Keratinocyte (primary cell): Measurements from ENCODE around the gene NINJ2. TPM values are rescaled to one million over a fixed set of nuclear protein-coding genes. Genes with fewer than 3 reads are reported as not detected.

ENCODE experiments used
- DNase-seq: peaks from one replicate; pipeline ENCODE4 v3.0.0-alpha.2; 2011; ENCODE audit warnings: low read depth, missing footprints, low spot score
- FAIRE-seq: peaks from 2 replicates; lab custom pipeline; 2011; peaks lifted over from hg19 to GRCh38; lab: Jason Lieb, UNC
- H2AFZ ChIP-seq: 2 replicates; pipeline ENCODE4 v1.6.0; 2012; ENCODE audit warnings: low read length, control low read depth, inconsistent platforms; ENCODE audit not compliant: control insufficient read depth
- H3K27ac ChIP-seq: 2 replicates; pipeline ENCODE4 v1.5.1; 2011; ENCODE audit warnings: low read length; ENCODE audit not compliant: control insufficient read depth, insufficient read depth
- H3K27me3 ChIP-seq: 3 replicates; pipeline ENCODE4 v1.6.0; 2011; ENCODE audit warnings: low read length; ENCODE audit not compliant: control insufficient read depth, insufficient read depth; ENCODE audit errors: extremely low read depth
- H3K36me3 ChIP-seq, 2 experiments: 2 replicates in 1 of 2; 3 replicates in 1 of 2; pipeline ENCODE4 v1.5.1; 2011; ENCODE audit warnings: low read length in 2 of 2, mild to moderate bottlenecking in 1 of 2; ENCODE audit not compliant: control insufficient read depth in 2 of 2, insufficient read depth in 2 of 2; ENCODE audit errors: extremely low read depth in 1 of 2
- H3K4me1 ChIP-seq: 3 replicates; pipeline ENCODE4 v1.5.1; 2011; ENCODE audit warnings: low read length; ENCODE audit not compliant: control insufficient read depth, insufficient read depth; ENCODE audit errors: extremely low read depth
- H3K4me2 ChIP-seq: 3 replicates; pipeline ENCODE4 v1.6.0; 2011; ENCODE audit warnings: low read depth, low read length; ENCODE audit not compliant: control insufficient read depth, insufficient read depth; ENCODE audit errors: extremely low read depth
- H3K4me3 ChIP-seq, 3 experiments: fragments of 200-600 bp in 1 of 3; sonication (generic) in 1 of 3; 2 replicates in 2 of 3; 3 replicates in 1 of 3; pipeline ENCODE4 v1.5.1; 2011 to 2016; ENCODE audit warnings: low read length in 3 of 3, mild to moderate bottlenecking in 3 of 3, control low read depth in 2 of 3, inconsistent platforms in 1 of 3, low read depth in 1 of 3, mixed read lengths in 1 of 3, mixed run types in 1 of 3, moderate library complexity in 1 of 3; ENCODE audit not compliant: control insufficient read depth in 2 of 3, insufficient read depth in 2 of 3; ENCODE audit errors: extremely low read depth in 1 of 3
- H3K79me2 ChIP-seq: 2 replicates; pipeline ENCODE4 v1.6.0; 2012; ENCODE audit warnings: low read length; ENCODE audit not compliant: control insufficient read depth, insufficient read depth
- H3K9ac ChIP-seq: 3 replicates; pipeline ENCODE4 v1.6.0; 2011; ENCODE audit warnings: low read length; ENCODE audit not compliant: control insufficient read depth, insufficient read depth; ENCODE audit errors: extremely low read depth
- H3K9me1 ChIP-seq: 3 replicates; pipeline ENCODE4 v1.6.0; 2011; ENCODE audit warnings: low read length; ENCODE audit not compliant: control insufficient read depth, insufficient read depth; ENCODE audit errors: extremely low read depth
- H3K9me3 ChIP-seq: 2 replicates; pipeline ENCODE4 v1.5.1; 2012; ENCODE audit warnings: low read depth, low read length; ENCODE audit not compliant: control insufficient read depth
- H4K20me1 ChIP-seq: 3 replicates; pipeline ENCODE4 v1.6.0; 2011; ENCODE audit warnings: low read length; ENCODE audit not compliant: control insufficient read depth, insufficient read depth; ENCODE audit errors: extremely low read depth
- CTCF ChIP-seq, 3 experiments: IDR thresholded peaks in 1 of 3; conservative IDR thresholded peaks in 1 of 3; optimal IDR thresholded peaks in 1 of 3; 2 replicates in 2 of 3; 3 replicates in 1 of 3; pipeline versions ENCODE3 to v1.5.1; 2011; ENCODE audit warnings: low read length in 3 of 3, mild to moderate bottlenecking in 3 of 3, moderate library complexity in 2 of 3, control low read depth in 1 of 3, inconsistent platforms in 1 of 3; ENCODE audit not compliant: insufficient read depth in 2 of 3; ENCODE audit errors: extremely low read depth in 1 of 3
- EZH2 ChIP-seq: IDR thresholded peaks from one replicate; pipeline ENCODE4 v1.6.1; 2012; ENCODE audit warnings: inconsistent platforms, mild to moderate bottlenecking, low read length, moderate library complexity
- dilution Hi-C: fragments of 300-500 bp; cut with MboI; formaldehyde crosslinking; loops from one replicate; pipeline ENCODE4 v1.7.0; 2020; ENCODE audit warnings: low sequenced_read_pairs; ENCODE audit not compliant: extremely low pct_ligation_motif_present
- polyA plus RNA-seq, 5 experiments: library from polyadenylated mRNA; depleted of rRNA in 3 of 5; stranded (reverse) in 3 of 5; stranded (forward) in 1 of 5; unstranded in 1 of 5; fragments of >200 nt; gene quantifications; 1 replicate in 1 of 5; 2 replicates in 3 of 5; 3 replicates in 1 of 5; pipeline versions ENCODE4 v1.2.1 to v1.2.3, GENCODE V29; 2011 to 2012; ENCODE audit warnings: missing spikeins in 2 of 5, low read depth in 1 of 5, low replicate concordance in 1 of 5

NINJ2 gene
- polyA plus RNA-seq, 1 donor (not counting 4 experiments of a cell fraction or from before 2014, with no cell fraction given) = 0.58 TPM

- H3K9ac ChIP-seq = no peak overlapping the region
- no peak for TF ChIP-seq CTCF (optimal IDR thresholded peaks at IDR 0.05 in 1 of 3, IDR thresholded peaks at IDR 0.05 in 1 of 3, conservative IDR thresholded peaks at IDR 0.05 in 1 of 3; ENCODE audit: extremely low read depth in 1 of 3, insufficient read depth in 2 of 3, low read length in 3 of 3)
- no peak for TF ChIP-seq EZH2
- dilution Hi-C loops = no loop called here
- no peak for FAIRE-seq
- H3K36me3 ChIP-seq = no peaks in the 10 kb centered on the region
- H2AFZ ChIP-seq = no peak overlapping the region
- H3K9me1 ChIP-seq = peaks cover 2% of the 10 kb centered on the region
- H3K4me2 ChIP-seq = no peak overlapping the region
- H3K79me2 ChIP-seq = no peaks in the 10 kb centered on the region
- no peak for DNase-seq
- H3K27ac ChIP-seq = no peak overlapping the region
- H3K4me1 ChIP-seq = peaks cover 32% of the 10 kb centered on the region
- no peaks in the 10 kb centered on the region for H4K20me1 ChIP-seq
- H3K9me3 ChIP-seq = no peaks in the 10 kb centered on the region
- no peak overlapping the region for H3K4me3 ChIP-seq
- no peaks in the 10 kb centered on the region for H3K27me3 ChIP-seq
Measured at GRCh38 chr12:611721-612120, 51.5 kb downstream of the NINJ2 start.

GRCh38 chr12:608921-609320, 54.3 kb downstream of the NINJ2 start:
- no peak overlapping the region for H3K4me2 ChIP-seq
- no peak for DNase-seq
- no peaks in the 10 kb centered on the region for H3K79me2 ChIP-seq
- no peaks in the 10 kb centered on the region for H3K36me3 ChIP-seq
- no peak overlapping the region for H3K9ac ChIP-seq
- H3K4me3 ChIP-seq = no peak overlapping the region
- no peaks in the 10 kb centered on the region for H3K9me3 ChIP-seq
- H3K27me3 ChIP-seq = no peaks in the 10 kb centered on the region
- no peak for TF ChIP-seq CTCF (optimal IDR thresholded peaks at IDR 0.05 in 1 of 3, IDR thresholded peaks at IDR 0.05 in 1 of 3, conservative IDR thresholded peaks at IDR 0.05 in 1 of 3; ENCODE audit: extremely low read depth in 1 of 3, insufficient read depth in 2 of 3, low read length in 3 of 3)
- no peak for TF ChIP-seq EZH2
- H2AFZ ChIP-seq = no peak overlapping the region
- dilution Hi-C loops = no loop called here
- H3K4me1 ChIP-seq = peaks cover 29% of the 10 kb centered on the region
- no peak for FAIRE-seq
- no peak overlapping the region for H3K27ac ChIP-seq
- no peaks in the 10 kb centered on the region for H4K20me1 ChIP-seq
- peaks cover 2% of the 10 kb centered on the region for H3K9me1 ChIP-seq
